Lower leg skin (tissue), 4 donors: ENCODE data around the gene ADCY7. TPM values are rescaled to one million over a fixed set of nuclear protein-coding genes. Genes with fewer than 3 reads are reported as not detected.

Experiments
- DNase-seq, 2 donors: peaks; one replicate each; pipeline ENCODE4 v3.0.0-alpha.2; 2019; ENCODE audit warnings: low spot score in 2 of 2
- H3K4me3 ChIP-seq: fragments of 200-600 bp; sonication (generic); 2 replicates; pipeline ENCODE4 v1.5.1; 2017; ENCODE audit warnings: mild to moderate bottlenecking, low read depth; ENCODE audit not compliant: poor library complexity, severe bottlenecking
- CTCF ChIP-seq, 3 donors: fragments of 450-650 bp; IDR thresholded peaks; one replicate each; pipeline ENCODE4 v1.5.1; 2016; ENCODE audit warnings: antibody characterized with exemption in 3 of 3, mild to moderate bottlenecking in 3 of 3, moderate library complexity in 2 of 3
- POLR2A ChIP-seq, 2 donors: fragments of 450-650 bp; IDR thresholded peaks; one replicate each; pipeline ENCODE4 v1.6.1; 2016 to 2017; ENCODE audit warnings: antibody characterized with exemption in 2 of 2, mild to moderate bottlenecking in 1 of 2, moderate library complexity in 1 of 2
- WGBS, 2 donors: methylation state at CpG; one replicate each; pipeline ENCODE4 v1.1.5; 2018; 5-methylcytosine and 5-hydroxymethylcytosine counted together
- intact Hi-C: fragments of 100-400 bp; cut with DNase I; formaldehyde crosslinking; loops from one replicate; pipeline ENCODE4 v1.15.0; 2023; ENCODE audit warnings: low total_unique reads
- total RNA-seq, 4 donors: library from RNA; depleted of rRNA; stranded (reverse); fragments of >200 nt; gene quantifications; one replicate each; pipeline ENCODE4 v1.1.0, GENCODE V29; 2016

The ADCY7 gene
- total RNA-seq, 4 donors from 2014 or later: 14.0 to 28.2 (median 21.0) TPM

DNA sequence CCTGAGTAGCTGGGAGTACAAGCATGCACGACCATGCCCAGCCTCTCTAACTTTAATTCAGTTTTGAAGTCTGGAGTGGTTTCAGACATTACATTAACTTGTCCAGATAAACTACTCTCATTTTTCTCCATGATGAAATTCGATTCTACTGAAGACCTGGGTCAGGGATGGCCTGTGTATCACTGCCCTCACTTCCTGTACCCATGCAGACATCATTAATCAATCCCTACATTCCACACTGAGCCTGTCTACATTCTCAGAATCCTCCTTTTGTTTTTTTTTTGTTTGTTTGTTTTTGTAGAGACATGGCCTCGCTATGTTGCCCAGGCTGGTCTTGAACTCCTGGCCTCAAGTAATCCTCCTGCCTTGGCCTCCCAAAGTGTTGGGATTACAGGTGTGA lies 22.6 kb downstream of the ADCY7 start:
- TF ChIP-seq CTCF (IDR thresholded peaks at IDR 0.05): no peak
- TF ChIP-seq POLR2A (IDR thresholded peaks at IDR 0.05): no peak
- H3K4me3 ChIP-seq: no peak overlapping the region
- no peak for DNase-seq
- intact Hi-C loops: no loop called here
- 81 to 90% methylated on average over 3 of the region's 3 CpGs for WGBS, 2 donors

DNA sequence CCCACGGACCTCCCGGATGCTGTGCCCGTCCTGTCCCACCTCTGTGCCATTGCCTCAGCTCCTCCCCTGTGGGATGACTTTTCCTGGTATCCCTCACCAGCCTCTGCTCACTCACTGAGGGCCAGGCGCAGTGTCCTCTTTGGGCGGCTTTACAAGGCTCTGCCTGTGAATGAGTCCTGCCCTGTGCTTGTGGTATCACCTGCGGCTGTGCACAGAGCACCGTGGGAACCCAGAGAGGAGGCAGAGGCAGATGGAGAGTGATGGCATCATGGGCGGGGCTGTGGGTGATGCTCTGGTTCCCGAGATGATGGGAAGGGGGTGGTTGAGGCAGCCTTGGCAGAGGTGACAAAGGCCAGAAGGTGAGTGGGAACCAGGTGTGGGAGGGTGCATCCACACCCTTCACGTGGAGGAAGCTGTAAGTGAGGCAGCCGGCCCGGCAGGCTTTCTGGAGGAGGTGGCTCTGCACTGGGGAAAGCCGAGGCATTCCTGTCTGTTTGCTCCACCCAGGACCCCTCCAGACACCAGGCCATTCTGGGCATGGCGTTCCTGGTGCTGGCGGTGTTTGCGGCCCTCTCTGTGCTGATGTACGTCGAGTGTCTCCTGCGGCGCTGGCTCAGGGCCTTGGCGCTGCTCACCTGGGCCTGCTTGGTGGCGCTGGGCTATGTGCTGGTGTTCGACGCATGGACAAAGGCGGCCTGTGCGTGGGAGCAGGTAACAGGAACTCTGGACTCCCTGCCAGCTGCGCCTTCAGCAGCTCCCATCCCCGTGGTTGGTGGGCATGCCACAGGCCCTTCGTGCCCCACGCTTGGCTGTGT lies 23.8 kb downstream of the ADCY7 start:
- no peak for DNase-seq
- intact Hi-C loops: no loop called here
- 81 to 86% methylated on average over 24 to 29 of the region's 30 CpGs for WGBS, 2 donors
- TF ChIP-seq POLR2A (IDR thresholded peaks at IDR 0.05): no peak
- no peak for TF ChIP-seq CTCF (IDR thresholded peaks at IDR 0.05)
- H3K4me3 ChIP-seq: no peak overlapping the region

GRCh38 chr16:50290856-50291255 lies 24.5 kb downstream of the ADCY7 start:
- intact Hi-C loops: no loop called here
- TF ChIP-seq CTCF (IDR thresholded peaks at IDR 0.05) (no peak), POLR2A (IDR thresholded peaks at IDR 0.05) (no peak)
- DNase-seq: no peak
- WGBS, 2 donors: 86 to 87% methylated on average over 6 of the region's 6 CpGs
- no peak overlapping the region for H3K4me3 ChIP-seq

GRCh38 chr16:50291719-50292565 lies 25.6 kb downstream of the ADCY7 start:
- intact Hi-C loops: no loop called here
- H3K4me3 ChIP-seq: no peak overlapping the region
- WGBS, 2 donors: 87% methylated on average over 14 to 26 of the region's 26 CpGs
- TF ChIP-seq POLR2A (IDR thresholded peaks at IDR 0.05) (no peak), CTCF (IDR thresholded peaks at IDR 0.05) (no peak)
- DNase-seq: no peak

DNA sequence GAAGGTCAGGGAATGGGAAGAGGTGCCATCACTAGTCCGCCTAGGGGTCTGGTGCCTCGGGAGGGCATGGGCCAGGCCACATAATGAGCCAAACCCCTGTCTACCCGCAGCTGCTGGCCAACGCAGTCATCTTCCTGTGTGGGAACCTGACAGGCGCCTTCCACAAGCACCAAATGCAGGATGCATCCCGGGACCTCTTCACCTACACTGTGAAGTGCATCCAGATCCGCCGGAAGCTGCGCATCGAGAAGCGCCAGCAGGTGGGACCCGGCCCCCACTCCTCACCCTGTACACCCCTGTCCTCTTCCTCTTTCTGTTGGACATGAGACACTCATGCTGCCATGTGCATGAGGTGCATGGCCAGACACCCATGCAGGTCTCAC lies 26.2 kb downstream of the ADCY7 start:
- TF ChIP-seq CTCF (IDR thresholded peaks at IDR 0.05) (no peak), POLR2A (IDR thresholded peaks at IDR 0.05) (no peak)
- intact Hi-C loops: no loop called here
- WGBS, 2 donors: 86 to 91% methylated on average over 12 of the region's 12 CpGs
- no peak for DNase-seq
- H3K4me3 ChIP-seq: no peak overlapping the region
